Spleen (tissue), 7 donors: ENCODE data around the gene SCUBE1.

Experiments
- CTCF ChIP-seq, 11 experiments: fragments of 200-600 bp in 7 of 11; fragments of 450-650 bp in 4 of 11; sonication (generic) in 4 of 11; IDR thresholded peaks in 8 of 11; conservative IDR thresholded peaks in 3 of 11; 1 replicate in 7 of 11; 2 replicates in 4 of 11; pipeline versions ENCODE4 v1.4.0 to v1.8.0; 2016 to 2021; ENCODE audit warnings: antibody characterized with exemption in 11 of 11, inconsistent platforms in 4 of 11, mild to moderate bottlenecking in 1 of 11
- POLR2A ChIP-seq, 3 donors: fragments of 450-650 bp; IDR thresholded peaks; one replicate each; pipeline ENCODE4 v1.5.1; 2017; ENCODE audit warnings: antibody characterized with exemption in 3 of 3, mild to moderate bottlenecking in 1 of 3
- donor health status: DM: no; HTN: no; CAD: no; lungs with moderate emphysema.
- donor health status: DM: no; HTN: no; CAD: no.
- donor health status: DM: no; HTN: no; CAD: no.

GRCh38 chr22:43257549-43257948, 85.6 kb downstream of the SCUBE1 start:
- TF ChIP-seq CTCF (IDR thresholded peaks at IDR 0.05 in 8 of 11, conservative IDR thresholded peaks at IDR 0.05 in 3 of 11): no peak
- TF ChIP-seq POLR2A (IDR thresholded peaks at IDR 0.05): no peak
